Neural cell (in vitro differentiated cells): ENCODE data around the gene TPTE.
"Not testable (repeated sequence)": the region's sequence is repeated elsewhere in the genome, so short reads cannot be mapped to it uniquely, and the experiment has no call there.

Experiments used
- EP300 ChIP-seq: fragments of 450-650 bp; conservative IDR thresholded peaks from 2 replicates; pipeline ENCODE4 v1.6.1; 2014; ENCODE audit warnings: antibody characterized with exemption, mild to moderate bottlenecking, moderate library complexity; ENCODE audit not compliant: poor library complexity, severe bottlenecking
- EZH2 ChIP-seq: fragments of 200-600, 300-800 bp; shearing (Covaris generic), sonication (generic); IDR thresholded peaks from 2 replicates; pipeline ENCODE4 v1.6.1; 2014; ENCODE audit warnings: antibody characterized with exemption, low read length, borderline replicate concordance, mild to moderate bottlenecking; ENCODE audit not compliant: insufficient read depth, poor library complexity, severe bottlenecking
- POLR2AphosphoS5 ChIP-seq: IDR thresholded peaks from 2 replicates; pipeline ENCODE4 v1.6.1; 2012
- RAD21 ChIP-seq: fragments of 450-650 bp; conservative IDR thresholded peaks from 2 replicates; pipeline ENCODE4 v1.6.1; 2014; ENCODE audit warnings: antibody characterized with exemption, mild to moderate bottlenecking, moderate library complexity
- SMC3 ChIP-seq: fragments of 450-650 bp; conservative IDR thresholded peaks from 2 replicates; pipeline ENCODE4 v1.6.1; 2014; ENCODE audit warnings: antibody characterized with exemption, mild to moderate bottlenecking, moderate library complexity; ENCODE audit not compliant: poor library complexity
- TF ChIP-seq, protein P1 (sequence below): fragments of 450-650 bp; IDR thresholded peaks from 2 replicates; pipeline ENCODE4 v1.5.1; 2014; ENCODE audit warnings: antibody characterized with exemption, mild to moderate bottlenecking, moderate library complexity; ENCODE audit not compliant: poor library complexity, severe bottlenecking
- TF ChIP-seq, protein P2 (sequence below): IDR thresholded peaks from 2 replicates; pipeline ENCODE4 v1.6.1; 2012; ENCODE audit warnings: borderline replicate concordance

DNA sequence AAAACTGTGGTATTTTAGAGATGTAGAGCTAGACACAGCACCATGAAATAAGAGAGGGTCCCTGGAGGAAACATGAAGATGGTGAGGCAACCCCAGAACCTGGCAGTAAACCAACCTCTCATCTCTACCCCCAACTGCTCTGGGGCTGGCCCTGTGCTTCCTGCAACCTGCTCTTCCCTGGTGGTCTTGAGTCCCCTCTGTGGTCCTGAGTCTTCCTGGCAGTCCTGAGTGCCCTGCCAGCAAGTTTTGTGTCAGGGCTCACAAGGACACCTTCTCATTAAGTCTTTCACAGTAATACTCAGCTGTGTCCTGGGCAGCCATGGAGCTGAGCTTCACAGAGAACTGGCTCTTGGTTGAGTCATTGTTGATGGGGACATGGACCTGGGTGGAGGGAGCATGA is 118.4 kb downstream of the TPTE start:
- TF ChIP-seq, protein P1, sequence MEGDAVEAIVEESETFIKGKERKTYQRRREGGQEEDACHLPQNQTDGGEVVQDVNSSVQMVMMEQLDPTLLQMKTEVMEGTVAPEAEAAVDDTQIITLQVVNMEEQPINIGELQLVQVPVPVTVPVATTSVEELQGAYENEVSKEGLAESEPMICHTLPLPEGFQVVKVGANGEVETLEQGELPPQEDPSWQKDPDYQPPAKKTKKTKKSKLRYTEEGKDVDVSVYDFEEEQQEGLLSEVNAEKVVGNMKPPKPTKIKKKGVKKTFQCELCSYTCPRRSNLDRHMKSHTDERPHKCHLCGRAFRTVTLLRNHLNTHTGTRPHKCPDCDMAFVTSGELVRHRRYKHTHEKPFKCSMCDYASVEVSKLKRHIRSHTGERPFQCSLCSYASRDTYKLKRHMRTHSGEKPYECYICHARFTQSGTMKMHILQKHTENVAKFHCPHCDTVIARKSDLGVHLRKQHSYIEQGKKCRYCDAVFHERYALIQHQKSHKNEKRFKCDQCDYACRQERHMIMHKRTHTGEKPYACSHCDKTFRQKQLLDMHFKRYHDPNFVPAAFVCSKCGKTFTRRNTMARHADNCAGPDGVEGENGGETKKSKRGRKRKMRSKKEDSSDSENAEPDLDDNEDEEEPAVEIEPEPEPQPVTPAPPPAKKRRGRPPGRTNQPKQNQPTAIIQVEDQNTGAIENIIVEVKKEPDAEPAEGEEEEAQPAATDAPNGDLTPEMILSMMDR: not testable (repeated sequence)
- TF ChIP-seq RAD21, EZH2, EP300, SMC3, POLR2AphosphoS5: not testable (repeated sequence)
- TF ChIP-seq, protein P2, sequence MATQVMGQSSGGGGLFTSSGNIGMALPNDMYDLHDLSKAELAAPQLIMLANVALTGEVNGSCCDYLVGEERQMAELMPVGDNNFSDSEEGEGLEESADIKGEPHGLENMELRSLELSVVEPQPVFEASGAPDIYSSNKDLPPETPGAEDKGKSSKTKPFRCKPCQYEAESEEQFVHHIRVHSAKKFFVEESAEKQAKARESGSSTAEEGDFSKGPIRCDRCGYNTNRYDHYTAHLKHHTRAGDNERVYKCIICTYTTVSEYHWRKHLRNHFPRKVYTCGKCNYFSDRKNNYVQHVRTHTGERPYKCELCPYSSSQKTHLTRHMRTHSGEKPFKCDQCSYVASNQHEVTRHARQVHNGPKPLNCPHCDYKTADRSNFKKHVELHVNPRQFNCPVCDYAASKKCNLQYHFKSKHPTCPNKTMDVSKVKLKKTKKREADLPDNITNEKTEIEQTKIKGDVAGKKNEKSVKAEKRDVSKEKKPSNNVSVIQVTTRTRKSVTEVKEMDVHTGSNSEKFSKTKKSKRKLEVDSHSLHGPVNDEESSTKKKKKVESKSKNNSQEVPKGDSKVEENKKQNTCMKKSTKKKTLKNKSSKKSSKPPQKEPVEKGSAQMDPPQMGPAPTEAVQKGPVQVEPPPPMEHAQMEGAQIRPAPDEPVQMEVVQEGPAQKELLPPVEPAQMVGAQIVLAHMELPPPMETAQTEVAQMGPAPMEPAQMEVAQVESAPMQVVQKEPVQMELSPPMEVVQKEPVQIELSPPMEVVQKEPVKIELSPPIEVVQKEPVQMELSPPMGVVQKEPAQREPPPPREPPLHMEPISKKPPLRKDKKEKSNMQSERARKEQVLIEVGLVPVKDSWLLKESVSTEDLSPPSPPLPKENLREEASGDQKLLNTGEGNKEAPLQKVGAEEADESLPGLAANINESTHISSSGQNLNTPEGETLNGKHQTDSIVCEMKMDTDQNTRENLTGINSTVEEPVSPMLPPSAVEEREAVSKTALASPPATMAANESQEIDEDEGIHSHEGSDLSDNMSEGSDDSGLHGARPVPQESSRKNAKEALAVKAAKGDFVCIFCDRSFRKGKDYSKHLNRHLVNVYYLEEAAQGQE: not testable (repeated sequence)
